Loucy (cell line): ENCODE results near the gene TRIM39.
"Not testable (repeated sequence)": the region's sequence is repeated elsewhere in the genome, so short reads cannot be mapped to it uniquely, and the experiment has no call there.

Source experiments
- H2AFZ ChIP-seq: fragments of 200-600 bp; sonication (generic); 2 replicates; pipeline ENCODE4 v1.6.0; 2016; ENCODE audit warnings: antibody characterized with exemption, mild to moderate bottlenecking, low read length, moderate library complexity
- H3F3A ChIP-seq: fragments of 200-600 bp; 2 replicates; pipeline ENCODE4 v1.6.0; 2016; ENCODE audit warnings: antibody characterized with exemption, low read depth, mild to moderate bottlenecking
- H3K27me3 ChIP-seq: fragments of 200-600 bp; sonication (generic); 2 replicates; pipeline ENCODE4 v1.6.1; 2014; ENCODE audit warnings: low read length, mild to moderate bottlenecking; ENCODE audit not compliant: insufficient read depth, poor library complexity, severe bottlenecking
- H3K36me3 ChIP-seq: fragments of 200-600 bp; sonication (generic); 2 replicates; pipeline ENCODE4 v1.6.1; 2016; ENCODE audit warnings: low read length; ENCODE audit not compliant: insufficient read depth
- H3K4me1 ChIP-seq: fragments of 200-600 bp; sonication (generic); 2 replicates; pipeline ENCODE4 v1.5.1; 2014; ENCODE audit warnings: low read length, mild to moderate bottlenecking; ENCODE audit not compliant: insufficient read depth, poor library complexity, severe bottlenecking
- H3K4me2 ChIP-seq: fragments of 200-600 bp; sonication (generic); 2 replicates; pipeline ENCODE4 v1.6.0; 2014; ENCODE audit warnings: antibody characterized with exemption, low read length, low read depth, mild to moderate bottlenecking; ENCODE audit not compliant: poor library complexity, severe bottlenecking
- H3K4me3 ChIP-seq: fragments of 200-600 bp; sonication (generic); 2 replicates; pipeline ENCODE4 v1.5.1; 2014; ENCODE audit warnings: low read length, mild to moderate bottlenecking, mixed read lengths; ENCODE audit not compliant: poor library complexity, severe bottlenecking
- H3K79me2 ChIP-seq: fragments of 200-600 bp; sonication (generic); 2 replicates; pipeline ENCODE4 v1.6.1; 2014; ENCODE audit warnings: low read length; ENCODE audit not compliant: insufficient read depth
- H3K9ac ChIP-seq: fragments of 200-600 bp; sonication (generic); 2 replicates; pipeline ENCODE4 v1.6.0; 2014; ENCODE audit warnings: mild to moderate bottlenecking, low read depth, low read length, moderate library complexity; ENCODE audit not compliant: poor library complexity, severe bottlenecking
- H3K9me2 ChIP-seq: fragments of 200-600 bp; sonication (generic); replicated peaks from 2 replicates; pipeline ENCODE4 v1.6.1; 2016; ENCODE audit warnings: low read depth, low read length, mixed read lengths
- H3K9me3 ChIP-seq: fragments of 200-600 bp; sonication (generic); 2 replicates; pipeline ENCODE4 v1.6.1; 2014; ENCODE audit warnings: mild to moderate bottlenecking, antibody characterized with exemption, low read length, low read depth; ENCODE audit not compliant: insufficient read depth
- H4K20me1 ChIP-seq: fragments of 200-600 bp; sonication (generic); 2 replicates; pipeline ENCODE4 v1.6.0; 2014; ENCODE audit warnings: antibody characterized with exemption, low read length, mild to moderate bottlenecking; ENCODE audit not compliant: insufficient read depth, poor library complexity, severe bottlenecking
- EZH2phosphoT487 ChIP-seq: fragments of 200-600 bp; IDR thresholded peaks from 2 replicates; pipeline ENCODE4 v1.6.1; 2018; ENCODE audit warnings: antibody characterized with exemption, mild to moderate bottlenecking, moderate library complexity, borderline replicate concordance
- TF ChIP-seq, protein P1 (sequence below): fragments of 200-600 bp; sonication (generic); conservative IDR thresholded peaks from 2 replicates; pipeline ENCODE4 v1.5.1; 2014; ENCODE audit warnings: mild to moderate bottlenecking, antibody characterized with exemption, low read length

Gene TRIM39

DNA sequence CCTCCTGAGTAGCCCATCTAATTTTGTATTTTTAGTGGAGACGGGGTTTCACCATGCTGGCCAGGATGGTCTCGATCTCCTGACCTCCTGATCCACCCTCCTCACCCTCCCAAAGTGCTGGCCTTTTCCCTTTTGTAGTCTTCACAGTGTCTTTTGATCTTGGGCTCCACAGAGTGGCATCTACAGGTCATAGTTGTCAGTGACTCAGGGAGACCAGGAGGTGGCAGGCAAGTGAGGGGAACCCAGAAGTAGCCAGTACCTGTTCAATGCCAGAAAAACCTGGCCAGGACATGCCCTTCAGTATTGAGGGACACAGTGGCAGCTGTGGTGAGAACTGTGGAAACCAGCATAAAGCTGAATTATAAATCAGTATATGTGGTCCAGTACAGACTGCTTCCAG lies 37.9 kb downstream of the TRIM39 start:
- Histone ChIP-seq H3K4me1 (no peaks in the 10 kb centered on the region), H4K20me1 (no peaks in the 10 kb centered on the region), H3K4me2 (no peak overlapping the region), H2AFZ (no peak overlapping the region), H3K36me3 (no peaks in the 10 kb centered on the region), H3K4me3 (no peak overlapping the region), H3K9ac (no peak overlapping the region), H3F3A (no peaks in the 10 kb centered on the region), H3K79me2 (no peaks in the 10 kb centered on the region), H3K9me3 (no peaks in the 10 kb centered on the region), H3K27me3 (peaks cover 20% of the 10 kb centered on the region), H3K9me2 (no peaks in the 10 kb centered on the region)
- TF ChIP-seq EZH2phosphoT487 = no peak
- TF ChIP-seq, protein P1, sequence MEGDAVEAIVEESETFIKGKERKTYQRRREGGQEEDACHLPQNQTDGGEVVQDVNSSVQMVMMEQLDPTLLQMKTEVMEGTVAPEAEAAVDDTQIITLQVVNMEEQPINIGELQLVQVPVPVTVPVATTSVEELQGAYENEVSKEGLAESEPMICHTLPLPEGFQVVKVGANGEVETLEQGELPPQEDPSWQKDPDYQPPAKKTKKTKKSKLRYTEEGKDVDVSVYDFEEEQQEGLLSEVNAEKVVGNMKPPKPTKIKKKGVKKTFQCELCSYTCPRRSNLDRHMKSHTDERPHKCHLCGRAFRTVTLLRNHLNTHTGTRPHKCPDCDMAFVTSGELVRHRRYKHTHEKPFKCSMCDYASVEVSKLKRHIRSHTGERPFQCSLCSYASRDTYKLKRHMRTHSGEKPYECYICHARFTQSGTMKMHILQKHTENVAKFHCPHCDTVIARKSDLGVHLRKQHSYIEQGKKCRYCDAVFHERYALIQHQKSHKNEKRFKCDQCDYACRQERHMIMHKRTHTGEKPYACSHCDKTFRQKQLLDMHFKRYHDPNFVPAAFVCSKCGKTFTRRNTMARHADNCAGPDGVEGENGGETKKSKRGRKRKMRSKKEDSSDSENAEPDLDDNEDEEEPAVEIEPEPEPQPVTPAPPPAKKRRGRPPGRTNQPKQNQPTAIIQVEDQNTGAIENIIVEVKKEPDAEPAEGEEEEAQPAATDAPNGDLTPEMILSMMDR = peak; percentile 63

DNA sequence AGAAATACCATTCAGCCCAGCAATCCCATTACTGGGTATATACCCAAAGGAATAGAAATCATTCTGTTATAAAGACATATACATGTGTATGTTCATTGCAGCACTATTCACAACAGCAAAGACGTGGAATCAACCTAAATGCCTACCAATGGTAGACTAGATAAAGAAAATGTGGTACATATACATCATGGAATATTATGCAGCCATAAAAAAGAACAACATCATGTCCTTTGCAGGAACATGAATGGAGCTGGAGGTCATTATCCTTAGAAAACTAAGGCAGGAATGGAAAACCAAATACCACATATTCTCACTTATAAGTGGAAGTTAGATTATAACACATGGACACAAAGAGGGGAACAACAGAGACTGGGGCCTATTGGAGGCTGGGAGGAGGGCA lies 42.6 kb downstream of the TRIM39 start:
- H3F3A ChIP-seq, H3K79me2 ChIP-seq, H3K4me2 ChIP-seq, H4K20me1 ChIP-seq, H3K9ac ChIP-seq, H3K9me2 ChIP-seq, H3K4me1 ChIP-seq, H3K9me3 ChIP-seq, H3K4me3 ChIP-seq, H2AFZ ChIP-seq, H3K36me3 ChIP-seq: not testable (repeated sequence)
- H3K27me3 ChIP-seq = peaks cover 20% of the 10 kb centered on the region

DNA sequence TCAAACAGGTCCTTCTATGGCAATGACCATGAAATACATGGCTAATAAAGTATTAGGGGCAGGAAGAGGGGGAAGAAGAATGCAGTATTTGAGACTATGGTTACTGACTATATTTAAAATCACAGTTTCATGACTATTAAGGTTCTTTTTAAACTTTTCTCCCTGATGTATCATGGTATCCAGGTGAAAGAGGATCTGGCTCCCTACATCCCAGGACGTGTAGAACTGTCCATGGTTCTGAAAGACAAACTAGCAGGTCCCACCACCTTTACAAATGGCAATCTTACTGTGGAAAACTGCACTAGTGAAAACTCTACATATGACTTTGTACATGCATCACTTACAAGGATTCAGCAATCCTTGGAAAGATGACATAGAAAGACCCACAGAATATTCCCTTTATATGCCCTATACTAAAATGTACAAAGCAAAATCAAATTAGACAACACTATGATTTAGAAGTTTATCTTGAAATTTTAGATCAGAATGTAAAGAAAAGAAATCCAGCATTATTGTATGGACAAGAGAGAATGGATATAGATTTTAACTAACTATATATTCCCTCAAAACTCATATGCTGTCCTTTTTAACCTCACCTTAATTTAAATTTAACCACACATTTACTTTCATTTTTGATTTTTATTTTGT lies 51.7 kb downstream of the TRIM39 start:
- no peaks in the 10 kb centered on the region for H3K9me3 ChIP-seq
- no peaks in the 10 kb centered on the region for H3K27me3 ChIP-seq
- H3K9me2 ChIP-seq = no peaks in the 10 kb centered on the region
- no peaks in the 10 kb centered on the region for H3K4me1 ChIP-seq
- H2AFZ ChIP-seq = no peak overlapping the region
- H3K4me2 ChIP-seq = no peak overlapping the region
- H3K9ac ChIP-seq = no peak overlapping the region
- H3K4me3 ChIP-seq = no peak overlapping the region
- no peaks in the 10 kb centered on the region for H4K20me1 ChIP-seq
- no peaks in the 10 kb centered on the region for H3K36me3 ChIP-seq
- no peaks in the 10 kb centered on the region for H3K79me2 ChIP-seq
- TF ChIP-seq, protein P1 = no peak
- TF ChIP-seq EZH2phosphoT487 = no peak
- no peaks in the 10 kb centered on the region for H3F3A ChIP-seq

DNA sequence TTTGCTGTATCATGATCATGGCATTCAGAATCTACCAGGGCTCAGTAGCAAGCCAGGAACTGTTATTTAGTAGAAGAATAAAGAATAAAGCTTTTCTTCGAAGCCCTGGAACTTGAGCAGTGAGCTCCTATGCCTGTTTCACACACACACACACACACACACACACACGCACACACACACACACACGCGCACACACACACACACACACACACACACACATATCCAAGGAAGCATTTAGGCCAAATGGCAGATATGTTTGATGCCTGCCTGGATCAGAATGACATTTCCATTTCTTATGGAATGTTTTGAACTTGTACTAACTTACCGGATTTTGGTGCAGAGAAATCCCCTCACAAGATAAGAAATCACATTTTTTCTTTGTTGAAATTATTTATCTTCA lies 53.7 kb downstream of the TRIM39 start:
- no peaks in the 10 kb centered on the region for H3K79me2 ChIP-seq
- peaks cover under 1% of the 10 kb centered on the region for H3K27me3 ChIP-seq
- H2AFZ ChIP-seq = no peak overlapping the region
- H3F3A ChIP-seq = no peaks in the 10 kb centered on the region
- H3K9ac ChIP-seq = no peak overlapping the region
- no peaks in the 10 kb centered on the region for H3K9me2 ChIP-seq
- H3K4me2 ChIP-seq = no peak overlapping the region
- no peaks in the 10 kb centered on the region for H3K4me1 ChIP-seq
- no peaks in the 10 kb centered on the region for H4K20me1 ChIP-seq
- no peak overlapping the region for H3K4me3 ChIP-seq
- no peaks in the 10 kb centered on the region for H3K9me3 ChIP-seq
- TF ChIP-seq, protein P1 = no peak
- TF ChIP-seq EZH2phosphoT487 = no peak
- H3K36me3 ChIP-seq = no peaks in the 10 kb centered on the region
